ENCODE data around the gene MEP1A. TPM values are rescaled to one million over a fixed set of nuclear protein-coding genes. Genes with fewer than 3 reads are reported as not detected.
A peak's percentile ranks its signal among the peaks of the same experiment; 100 is the strongest.
"Not testable (repeated sequence)": the region's sequence is repeated elsewhere in the genome, so short reads cannot be mapped to it uniquely, and the experiment has no call there.

Gene MEP1A
- total and polyA plus RNA-seq, 8 donors: 0.43 to 15.6 (median 9.8) TPM; not detected in 5

- H3K27me3 ChIP-seq: no peaks in the 10 kb centered on the region
- no peaks in the 10 kb centered on the region for H3K36me3 ChIP-seq
- TF ChIP-seq CTCF (IDR thresholded peaks at IDR 0.05): no peak
- no peak for TF ChIP-seq POLR2A (IDR thresholded peaks at IDR 0.05)
- TF ChIP-seq EP300 (IDR thresholded peaks at IDR 0.05): no peak
- no peak for TF ChIP-seq POLR2AphosphoS5 (IDR thresholded peaks at IDR 0.05)
- peaks cover 0 to 22% (median 13%) of the 10 kb centered on the region in 4 donors for H3K9me3 ChIP-seq
- WGBS, 5 donors: 93 to 100% (median 96%) methylated on average over 2 of the region's 2 CpGs
- intact Hi-C loops (cut with DNase I; ENCODE audit: low total_unique reads): no loop called here
- DNase-seq: no peak
- H3K4me3 ChIP-seq: no peak overlapping the region
- H3K27ac ChIP-seq: no peak overlapping the region
- H3K4me1 ChIP-seq: no peaks in the 10 kb centered on the region
These were observed 44.8 kb downstream of the MEP1A start for GRCh38 chr6:46838033-46838432.

- H3K9me3 ChIP-seq: peaks cover 0 to 27% (median 16%) of the 10 kb centered on the region in 4 donors
- H3K4me1 ChIP-seq, H3K27me3 ChIP-seq, H3K4me3 ChIP-seq, H3K36me3 ChIP-seq, DNase-seq, H3K27ac ChIP-seq: not testable (repeated sequence)
- intact Hi-C loops (cut with DNase I; ENCODE audit: low total_unique reads): loop anchor here (10.0 kb wide), 2 partner anchors 152 to 212 kb away; no protein-coding TSS in a partner anchor
- 89 to 96% (median 91%) methylated on average over 6 of the region's 6 CpGs for WGBS, 5 donors
These were observed 49.2 kb downstream of the MEP1A start for GRCh38 chr6:46842252-46842846.

- TF ChIP-seq EP300 (IDR thresholded peaks at IDR 0.05): no peak
- no peak for TF ChIP-seq CTCF (IDR thresholded peaks at IDR 0.05)
- no peak for TF ChIP-seq POLR2A (IDR thresholded peaks at IDR 0.05)
- no peaks in the 10 kb centered on the region for H3K27me3 ChIP-seq
- DNase-seq: no peak
- no peak overlapping the region for H3K27ac ChIP-seq
- H3K36me3 ChIP-seq: no peaks in the 10 kb centered on the region
- H3K4me1 ChIP-seq: peaks cover 0 to 13% (median 11%) of the 10 kb centered on the region in 4 donors
- peaks cover 0 to 27% (median 16%) of the 10 kb centered on the region in 4 donors for H3K9me3 ChIP-seq
- intact Hi-C loops (cut with DNase I; ENCODE audit: low total_unique reads): loop anchor here (10.0 kb wide), 2 partner anchors 150 to 210 kb away; no protein-coding TSS in a partner anchor
- 31 to 59% (median 43%) methylated on average over 5 of the region's 5 CpGs for WGBS, 5 donors
- H3K4me3 ChIP-seq: no peak overlapping the region
These were observed 51.9 kb downstream of the MEP1A start for GRCh38 chr6:46845126-46845525.

GRCh38 chr6:46848684-46849360 lies 55.6 kb downstream of the MEP1A start:
- Histone ChIP-seq H3K4me1 (peaks cover 0 to 13% (median 11%) of the 10 kb centered on the region in 4 donors), H3K36me3 (no peaks in the 10 kb centered on the region), H3K27me3 (no peaks in the 10 kb centered on the region), H3K27ac (no peak overlapping the region), H3K4me3 (peak overlapping the region in 2 of 4 donors; percentile 12 to 13), H3K9me3 (no peaks in the 10 kb centered on the region)
- TF ChIP-seq EP300 (IDR thresholded peaks at IDR 0.05): no peak
- TF ChIP-seq POLR2A (IDR thresholded peaks at IDR 0.05): no peak
- TF ChIP-seq POLR2AphosphoS5 (IDR thresholded peaks at IDR 0.05): peak in 1 of 3 donors; percentile 69
- TF ChIP-seq CTCF (IDR thresholded peaks at IDR 0.05): peak in 6 of 7 experiments; percentile 52 to 96 (median 91)
- peak; percentile 94 to 95 for DNase-seq
- intact Hi-C loops (cut with DNase I; ENCODE audit: low total_unique reads): loop anchor here (10.0 kb wide), 2 partner anchors 146 to 206 kb away; no protein-coding TSS in a partner anchor
- 6 to 8% (median 7%) methylated on average over 25 of the region's 25 CpGs for WGBS, 5 donors

GRCh38 chr6:46849361-46849690 lies 56.1 kb downstream of the MEP1A start:
- Histone ChIP-seq H3K4me1 (peaks cover 0 to 13% (median 11%) of the 10 kb centered on the region in 4 donors), H3K4me3 (no peak overlapping the region), H3K9me3 (no peaks in the 10 kb centered on the region), H3K36me3 (no peaks in the 10 kb centered on the region), H3K27ac (no peak overlapping the region), H3K27me3 (no peaks in the 10 kb centered on the region)
- 69 to 77% (median 71%) methylated on average over 5 of the region's 5 CpGs for WGBS, 5 donors
- DNase-seq: no peak
- no peak for TF ChIP-seq EP300 (IDR thresholded peaks at IDR 0.05)
- no peak for TF ChIP-seq POLR2AphosphoS5 (IDR thresholded peaks at IDR 0.05)
- TF ChIP-seq POLR2A (IDR thresholded peaks at IDR 0.05): no peak
- no peak for TF ChIP-seq CTCF (IDR thresholded peaks at IDR 0.05)
- intact Hi-C loops (cut with DNase I; ENCODE audit: low total_unique reads): loop anchor here (10.0 kb wide), 2 partner anchors 145 to 205 kb away; no protein-coding TSS in a partner anchor
